DMS153 treated with DMSO at 0.1 percent for 48 hours (cell line): Measurements from ENCODE around the gene CRYGN.

Experiments used
- DNase-seq: peaks from one replicate; lab custom pipeline; 2025; ENCODE audit not compliant: unreplicated experiment; lab: John Stamatoyannopoulos, UW

CRYGN gene

DNA sequence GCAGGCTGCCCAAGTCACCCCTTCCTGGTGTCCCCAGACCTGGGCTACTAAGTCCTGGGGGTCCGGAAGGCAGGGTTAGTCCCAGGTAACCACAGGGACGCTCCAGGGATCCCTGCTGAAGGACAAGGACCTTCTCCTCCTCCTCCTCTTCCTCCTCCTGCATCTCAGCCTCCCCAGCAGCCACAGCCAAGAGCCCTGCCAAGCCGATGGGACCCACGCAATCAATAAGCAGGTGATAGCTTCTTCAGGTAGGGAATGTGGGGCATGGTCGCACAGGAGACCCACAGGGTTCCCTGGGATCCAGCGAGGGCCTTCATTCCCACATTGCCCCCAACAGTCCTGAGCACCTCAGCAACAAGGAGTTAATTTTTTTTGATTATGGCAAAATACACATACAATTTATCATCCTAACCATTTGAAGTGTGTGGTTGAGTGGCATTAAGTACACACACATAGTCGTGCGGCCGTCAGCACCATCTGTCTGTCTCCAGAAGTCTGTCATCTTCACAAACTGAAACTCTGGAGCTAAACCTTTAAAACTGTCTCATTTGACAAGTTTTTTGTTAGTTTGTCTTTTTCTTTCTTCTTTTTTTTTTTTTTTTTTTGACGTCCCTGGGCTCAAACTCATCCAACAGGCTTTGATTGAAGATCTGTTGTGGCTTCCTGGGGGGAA lies 12.1 kb downstream of the CRYGN start:
- DNase-seq: no peak

DNA sequence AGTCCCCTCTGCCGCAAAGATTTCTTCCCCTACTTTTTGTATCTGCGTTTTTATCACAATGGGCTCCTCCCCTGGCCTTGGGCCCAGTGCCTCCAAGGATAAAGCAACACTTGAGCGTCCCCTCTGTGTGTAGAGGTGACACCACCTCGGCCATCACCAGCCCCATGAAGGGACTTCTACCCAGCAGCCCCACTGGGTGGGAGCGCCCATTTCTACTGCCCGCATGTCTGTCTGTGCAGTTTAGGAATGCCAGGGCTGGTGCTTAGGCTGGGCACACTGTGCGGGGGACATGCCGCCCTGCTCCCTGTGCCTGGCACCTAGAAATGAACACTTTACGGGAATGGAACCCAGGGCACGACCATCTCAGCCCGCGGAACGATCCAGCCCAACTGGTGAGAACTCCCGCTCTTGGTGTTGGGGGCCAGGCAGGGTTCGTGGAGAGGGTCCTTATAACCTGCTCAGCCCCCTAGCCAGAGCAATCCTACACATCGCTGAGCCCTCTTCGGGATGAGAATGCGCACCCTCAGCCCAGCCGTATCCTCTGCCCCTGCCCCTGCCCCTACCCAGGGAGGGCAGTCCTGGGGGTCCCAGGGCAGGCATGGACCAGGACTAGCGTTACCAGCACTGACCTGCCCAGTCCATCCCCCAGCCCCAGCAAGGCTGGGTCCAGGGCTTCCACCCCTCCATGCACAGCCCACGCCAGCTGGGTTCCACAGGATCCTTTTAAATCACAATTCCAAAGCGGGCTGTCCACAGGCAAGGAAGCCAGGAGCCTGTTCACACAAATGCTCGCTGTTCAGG lies 12.8 kb downstream of the CRYGN start:
- no peak for DNase-seq

DNA sequence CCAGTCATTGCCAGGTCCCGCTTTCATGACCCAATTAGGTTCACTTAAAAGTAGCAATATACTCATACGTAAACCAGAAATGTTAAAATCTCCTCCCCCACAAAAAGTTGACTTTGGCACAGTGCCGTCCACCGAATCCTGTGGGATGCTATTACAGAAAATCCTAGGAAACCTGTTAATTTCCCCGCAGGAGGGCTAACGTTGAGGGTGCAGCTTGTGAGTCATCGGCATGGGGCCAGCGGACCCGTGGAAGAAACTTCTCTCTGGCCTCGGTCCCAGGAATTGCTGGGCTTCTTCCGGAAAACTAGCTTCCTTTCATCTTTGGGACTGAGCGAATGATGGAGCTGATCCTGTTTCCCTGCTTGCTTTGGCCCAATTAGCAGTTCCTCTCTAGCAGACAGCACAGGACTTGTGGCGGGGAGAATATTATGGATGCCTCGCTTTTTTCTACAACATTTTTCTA lies 13.5 kb downstream of the CRYGN start:
- DNase-seq: no peak

DNA sequence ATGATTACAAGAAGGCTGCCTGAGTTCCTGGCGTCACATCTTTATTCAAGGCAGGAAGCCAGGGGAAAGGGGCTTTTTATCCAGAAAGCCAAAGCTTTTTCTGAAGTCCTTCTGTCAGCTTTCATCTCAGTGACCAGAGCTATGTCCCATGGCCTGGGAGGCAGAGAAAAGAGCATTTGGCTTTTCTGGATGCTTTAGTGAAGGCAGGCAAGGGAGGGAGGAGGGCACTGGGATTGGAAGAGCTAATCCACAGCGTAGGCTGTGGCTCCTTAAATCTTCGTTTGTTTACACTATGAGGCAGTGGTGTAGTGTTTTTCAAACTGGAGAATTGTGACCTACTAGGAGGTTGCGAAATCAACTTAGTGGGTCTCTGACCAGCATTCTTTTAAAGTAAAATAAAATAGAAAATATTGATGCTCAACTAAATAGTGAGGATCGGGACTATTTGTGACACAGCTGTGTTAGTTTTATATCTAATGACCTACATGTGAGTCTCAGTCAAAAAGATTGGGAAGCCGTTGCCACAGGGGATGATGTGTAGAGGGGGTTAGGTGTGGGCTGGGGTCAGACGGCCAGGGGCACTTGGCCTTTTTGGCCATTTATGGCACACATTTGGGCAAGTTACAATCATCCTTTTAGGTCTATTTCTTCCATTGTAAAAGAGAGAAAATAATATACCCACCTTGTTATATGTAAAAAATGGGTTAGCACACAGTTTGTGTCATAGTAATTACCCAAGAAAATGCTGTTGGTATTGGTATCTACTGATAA lies 14.1 kb downstream of the CRYGN start:
- no peak for DNase-seq

DNA sequence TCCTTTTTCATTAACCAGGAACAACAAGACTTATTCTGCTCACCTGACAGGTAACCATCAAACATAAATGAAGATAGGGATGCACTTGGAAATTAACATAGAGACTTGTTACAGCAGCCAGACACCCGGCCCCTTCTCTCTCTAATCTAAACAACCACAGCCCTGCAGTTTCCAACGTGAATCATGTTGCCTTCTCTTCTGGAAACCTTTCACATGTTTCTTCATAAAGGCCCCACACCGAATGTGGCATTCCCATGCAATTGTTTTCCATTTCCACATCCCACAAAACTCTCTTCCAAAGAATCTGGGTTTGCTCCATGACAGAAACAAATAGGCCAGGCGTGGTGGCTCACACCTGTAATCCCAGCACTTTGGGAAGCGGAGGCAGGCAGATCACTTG lies 15.1 kb downstream of the CRYGN start:
- DNase-seq: no peak

DNA sequence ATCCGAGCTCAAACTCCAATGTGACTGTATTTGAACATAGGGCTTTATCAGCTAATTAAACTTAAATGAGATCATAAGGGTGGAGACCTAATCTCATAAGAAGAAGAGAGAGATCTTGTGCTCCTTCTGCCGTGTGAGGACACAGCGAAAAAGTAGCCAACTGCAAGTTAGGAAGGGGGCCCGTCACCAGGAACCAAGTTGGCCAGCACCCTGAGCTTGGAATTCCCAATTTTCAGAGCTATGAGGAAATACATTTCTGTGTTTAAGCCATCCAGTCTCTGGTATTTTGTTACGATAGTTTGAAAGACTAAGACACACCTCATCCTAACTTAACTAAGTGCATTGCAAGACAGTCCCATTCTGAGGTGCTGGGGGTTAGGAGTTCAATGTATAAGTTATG lies 16.0 kb downstream of the CRYGN start:
- DNase-seq: no peak

GRCh38 chr7:151423226-151423625 lies 16.7 kb downstream of the CRYGN start:
- DNase-seq: no peak

DNA sequence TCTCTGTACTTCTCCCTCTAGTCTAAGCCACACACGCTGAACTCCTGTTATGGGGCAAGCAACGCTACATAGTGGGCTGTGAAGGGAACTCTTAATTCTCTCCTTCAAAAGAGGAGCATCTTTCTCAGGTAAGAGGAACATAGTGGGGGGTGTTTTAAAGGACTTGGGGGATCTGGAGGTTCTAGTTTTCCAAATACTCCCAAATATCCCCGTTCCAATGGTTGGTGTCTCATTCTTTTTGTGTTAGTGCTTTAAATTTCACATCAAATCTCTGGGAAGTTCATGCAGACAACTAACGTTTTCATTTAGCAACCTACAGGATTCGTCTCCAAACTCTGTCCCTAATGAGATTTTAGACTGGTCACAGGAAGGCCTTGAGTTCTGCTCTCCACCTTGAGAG lies 17.7 kb downstream of the CRYGN start:
- no peak for DNase-seq

DNA sequence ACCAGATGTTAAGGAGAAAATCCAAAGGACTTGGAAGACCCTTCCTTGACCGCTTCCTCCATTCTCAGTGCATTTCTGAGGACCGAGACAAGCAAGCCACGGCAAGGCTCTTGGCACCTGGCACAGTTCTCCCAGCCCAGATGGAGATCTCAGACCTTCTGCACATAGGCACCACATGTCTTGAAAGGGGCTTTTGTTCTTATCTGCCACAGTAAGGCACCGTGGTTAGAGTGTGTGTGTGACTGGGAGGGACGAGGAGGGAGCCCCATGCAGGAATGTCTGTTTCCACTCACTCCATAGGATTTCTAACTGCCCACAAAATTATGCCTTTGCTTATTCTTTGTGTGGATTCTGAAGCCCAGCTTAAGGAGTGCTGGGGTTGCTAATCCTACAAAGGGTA lies 19.8 kb downstream of the CRYGN start:
- no peak for DNase-seq

GRCh38 chr7:151416941-151417315 lies 23.0 kb downstream of the CRYGN start:
- DNase-seq: no peak

DNA sequence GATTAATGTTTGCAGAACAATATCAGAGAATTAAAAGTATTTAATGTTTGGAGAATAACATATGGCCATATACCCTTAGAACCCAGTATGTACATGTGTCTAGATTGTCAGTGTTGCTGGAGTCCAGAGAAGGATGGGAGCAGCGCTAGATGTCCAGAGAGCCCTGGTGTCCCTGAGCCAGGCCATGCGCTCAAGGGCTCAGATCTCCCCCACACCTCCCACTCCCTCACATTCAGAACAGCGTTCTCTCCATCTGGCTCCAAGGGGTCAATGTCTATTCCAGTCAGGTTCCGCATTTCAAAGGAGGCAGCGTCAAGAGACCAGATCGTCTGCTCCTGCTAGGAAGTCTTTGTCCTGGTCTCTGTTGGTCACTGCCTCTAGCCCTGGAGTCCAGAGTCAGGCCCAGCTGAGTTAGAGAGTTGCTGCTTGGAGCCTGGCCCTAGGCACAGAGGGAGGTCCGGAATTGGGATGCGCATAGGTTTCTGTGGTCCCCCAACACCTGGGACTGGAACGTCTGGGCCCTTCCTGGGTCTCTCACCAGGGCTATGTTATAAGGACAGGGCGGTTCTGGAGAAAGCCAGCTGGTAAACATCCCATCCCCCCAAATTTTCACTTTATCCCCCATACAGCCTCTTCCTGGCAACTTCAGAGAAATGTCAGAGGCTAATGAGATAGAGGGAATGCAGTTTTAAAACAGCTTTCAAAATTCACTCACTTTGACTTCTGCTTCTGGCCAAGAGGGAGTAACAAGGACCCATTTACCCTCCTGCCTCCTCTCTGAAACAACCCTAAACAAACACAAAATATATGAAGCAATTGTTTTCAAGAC lies 23.6 kb downstream of the CRYGN start:
- DNase-seq: no peak

GRCh38 chr7:151415375-151416105 lies 24.4 kb downstream of the CRYGN start:
- DNase-seq: no peak

GRCh38 chr7:151413241-151413640 lies 26.7 kb downstream of the CRYGN start:
- DNase-seq: no peak

DNA sequence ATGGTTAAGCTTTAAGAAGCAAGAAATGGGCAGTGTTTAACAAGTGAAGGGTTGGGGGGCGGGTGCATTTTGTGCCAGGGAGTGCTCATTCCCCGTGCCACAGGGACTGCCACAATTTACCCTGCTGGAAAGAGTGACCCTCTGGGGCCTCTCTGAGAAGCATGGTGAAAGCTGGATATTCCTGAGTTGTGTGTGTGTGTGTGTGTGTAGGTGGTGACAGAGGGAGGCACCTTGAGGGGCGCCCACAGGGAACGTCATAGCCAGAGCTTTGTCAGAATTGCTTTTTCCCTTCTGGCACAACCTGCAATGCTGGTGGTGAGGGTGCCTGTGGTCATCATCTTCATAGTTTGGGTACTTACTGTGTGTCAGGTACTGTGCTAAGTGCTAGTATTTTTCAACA lies 27.6 kb downstream of the CRYGN start:
- DNase-seq: no peak

GRCh38 chr7:151411551-151411950 lies 28.4 kb downstream of the CRYGN start:
- no peak for DNase-seq

GRCh38 chr7:151410405-151411390 lies 29.2 kb downstream of the CRYGN start:
- no peak for DNase-seq

DNA sequence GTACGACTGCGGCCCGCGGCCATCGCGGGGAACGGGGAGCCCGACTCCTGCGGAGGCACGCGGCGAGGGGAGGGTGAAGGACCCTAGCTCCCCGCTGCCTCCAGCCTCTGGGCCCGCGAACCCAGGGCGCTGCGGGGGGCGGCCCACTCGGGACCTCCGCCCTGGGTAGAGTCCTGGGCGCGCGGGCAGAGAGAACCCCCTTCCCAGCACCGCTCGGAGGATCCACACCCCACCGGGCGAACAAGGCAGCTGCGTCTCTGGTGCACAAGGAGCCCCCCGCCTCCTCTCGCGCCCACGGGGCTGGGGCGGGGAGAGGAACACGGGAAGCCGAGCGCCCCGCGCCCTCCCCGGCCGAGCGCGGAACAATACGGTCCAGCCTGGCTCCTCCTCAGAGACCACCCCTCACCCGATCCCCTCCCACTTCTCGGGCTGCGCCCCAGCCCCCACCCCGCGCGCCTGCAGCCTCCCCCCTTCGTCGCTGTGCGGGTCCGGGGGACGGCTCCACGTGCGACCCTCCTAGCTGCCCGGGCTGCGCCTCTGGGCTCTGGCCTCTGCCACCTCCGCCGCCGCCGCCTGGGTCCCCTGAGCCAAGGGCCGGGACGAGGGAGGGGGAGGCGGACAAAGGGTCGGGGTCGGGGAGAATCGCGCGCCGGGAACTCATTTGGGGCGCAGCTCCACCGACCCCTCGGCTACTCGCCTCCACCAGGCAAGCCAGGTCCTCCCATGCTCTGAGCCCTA lies 30.1 kb downstream of the CRYGN start, which contains the start of gene WDR86:
Gene WDR86, minus strand, starts transcription at position 372 of the 738 bp plus-strand sequence. CDS start 449 bp downstream, outside the sequence.
- DNase-seq: no peak
